ENCODE results near the gene TFB1M.
"Not testable (repeated sequence)": the region's sequence is repeated elsewhere in the genome, so short reads cannot be mapped to it uniquely, and the experiment has no call there.

The TFB1M gene

DNA sequence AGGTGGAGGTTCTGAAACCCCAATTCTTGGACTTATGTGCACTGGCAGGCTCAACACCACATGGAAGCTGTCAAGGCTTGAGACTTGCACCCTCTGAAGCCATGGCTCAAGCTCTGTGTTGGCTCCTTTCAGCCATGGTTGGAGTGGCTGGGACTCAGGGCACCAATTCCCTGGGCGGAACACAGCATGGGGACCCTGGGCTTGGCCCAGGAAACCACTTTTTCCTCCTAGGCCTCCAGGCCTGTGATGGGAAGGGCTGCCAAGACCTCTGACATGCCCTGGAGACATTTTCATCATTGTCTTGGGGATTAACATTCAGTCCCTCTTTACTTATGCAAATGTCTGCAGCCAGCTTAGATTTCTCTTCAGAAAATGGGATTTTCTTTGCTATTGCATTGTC, 76.7 kb downstream of the TFB1M start:
- no peaks in the 10 kb centered on the region for H3K4me1 ChIP-seq (ENCODE audit: control insufficient read depth, low read depth, low read length)
- H3K56ac ChIP-seq (ENCODE audit: low read length): no peak overlapping the region
- no peaks in the 10 kb centered on the region for H3K27me3 ChIP-seq (ENCODE audit: insufficient read depth, low read length, poor library complexity)
- H4K5ac ChIP-seq (ENCODE audit: low read length): no peak overlapping the region
- no peak overlapping the region for H3K4ac ChIP-seq (ENCODE audit: low read depth, low read length)
- no peak overlapping the region for H3K4me3 ChIP-seq (ENCODE audit: low read length)
- H3K4me2 ChIP-seq (ENCODE audit: low read length): no peak overlapping the region
- no peaks in the 10 kb centered on the region for H3K36me3 ChIP-seq (ENCODE audit: control insufficient read depth, insufficient read depth, low read length)
- H2BK15ac ChIP-seq (replicated peaks; ENCODE audit: low read depth): no peak overlapping the region
- no peak overlapping the region for H2AK5ac ChIP-seq (ENCODE audit: low read length)
- no peak for DNase-seq
- H3K23ac ChIP-seq (ENCODE audit: low read length): no peak overlapping the region
- no peak overlapping the region for H2BK120ac ChIP-seq (ENCODE audit: low read depth, low read length)
- no peak overlapping the region for H4K8ac ChIP-seq (ENCODE audit: low read depth, low read length)
- no CpG with 5 or more reads among the region's 1 CpG for WGBS (ENCODE audit: extremely low coverage, insufficient coverage, low lambda C conversion rate)
- no peak overlapping the region for H3K27ac ChIP-seq (ENCODE audit: low read depth, low read length)
- no peaks in the 10 kb centered on the region for H3K79me1 ChIP-seq (ENCODE audit: low read length)
- no peaks in the 10 kb centered on the region for H3K79me2 ChIP-seq (ENCODE audit: control insufficient read depth, insufficient read depth, low read length)
- no peak overlapping the region for H2BK5ac ChIP-seq (ENCODE audit: low read length)
- H3K9ac ChIP-seq (ENCODE audit: low read length): no peak overlapping the region
- H3K18ac ChIP-seq (ENCODE audit: low read length): no peak overlapping the region

DNA sequence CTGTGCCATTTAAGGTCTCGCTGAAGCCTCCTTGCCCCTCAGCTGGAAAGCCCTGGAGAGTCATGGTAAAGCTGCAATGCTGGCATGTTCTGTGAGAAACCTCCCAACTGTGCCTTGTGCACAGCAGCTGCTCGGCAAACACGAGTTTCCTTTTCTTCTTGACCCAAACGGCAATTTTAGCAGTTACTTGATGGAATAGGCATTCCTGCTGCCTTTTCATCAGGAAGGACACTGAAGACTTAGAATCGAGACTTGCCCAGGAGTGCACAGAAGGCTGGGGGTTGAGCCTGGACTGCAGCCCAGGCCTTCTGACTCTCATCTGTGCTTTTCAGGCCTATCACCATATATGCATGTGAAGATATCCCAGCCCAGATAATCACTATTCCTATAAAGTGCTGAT, 79.2 kb downstream of the TFB1M start:
- Histone ChIP-seq H2BK15ac (replicated peaks; ENCODE audit: low read depth) (no peak overlapping the region), H3K36me3 (ENCODE audit: control insufficient read depth, insufficient read depth, low read length) (no peaks in the 10 kb centered on the region), H2AK5ac (ENCODE audit: low read length) (no peak overlapping the region), H3K79me1 (ENCODE audit: low read length) (no peaks in the 10 kb centered on the region), H3K79me2 (ENCODE audit: control insufficient read depth, insufficient read depth, low read length) (no peaks in the 10 kb centered on the region), H4K5ac (ENCODE audit: low read length) (no peak overlapping the region), H4K8ac (ENCODE audit: low read depth, low read length) (no peak overlapping the region), H3K56ac (ENCODE audit: low read length) (no peak overlapping the region), H3K4me2 (ENCODE audit: low read length) (no peak overlapping the region), H3K18ac (ENCODE audit: low read length) (no peak overlapping the region), H2BK120ac (ENCODE audit: low read depth, low read length) (no peak overlapping the region), H3K4ac (ENCODE audit: low read depth, low read length) (no peak overlapping the region), H2BK5ac (ENCODE audit: low read length) (no peak overlapping the region), H3K23ac (ENCODE audit: low read length) (no peak overlapping the region), H3K27ac (ENCODE audit: low read depth, low read length) (no peak overlapping the region), H3K27me3 (ENCODE audit: insufficient read depth, low read length, poor library complexity) (no peaks in the 10 kb centered on the region), H3K4me3 (ENCODE audit: low read length) (no peak overlapping the region), H3K4me1 (ENCODE audit: control insufficient read depth, low read depth, low read length) (no peaks in the 10 kb centered on the region), H3K9ac (ENCODE audit: low read length) (no peak overlapping the region)
- DNase-seq: no peak
- no CpG with 5 or more reads among the region's 5 CpGs for WGBS (ENCODE audit: extremely low coverage, insufficient coverage, low lambda C conversion rate)

DNA sequence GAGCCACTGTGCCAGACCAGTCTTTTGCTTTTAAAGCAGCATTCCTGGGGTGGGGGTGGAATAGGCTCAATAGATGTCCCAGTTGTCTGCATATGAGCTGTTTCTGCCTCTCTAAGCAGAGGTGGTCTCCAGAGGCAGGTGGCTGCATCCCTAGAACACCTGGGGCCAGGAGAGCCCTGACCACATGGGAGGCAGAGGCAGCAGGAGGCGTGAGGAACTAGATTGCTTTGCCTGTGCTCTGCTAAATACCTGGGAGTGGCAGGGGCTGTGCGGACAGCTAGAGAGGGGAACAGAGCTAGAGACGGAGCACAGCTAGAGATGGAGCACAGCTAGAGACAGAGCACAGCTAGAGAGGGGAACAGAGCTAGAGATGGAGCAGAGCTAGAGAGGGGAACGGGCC, 79.6 kb downstream of the TFB1M start:
- no peak overlapping the region for H2AK5ac ChIP-seq (ENCODE audit: low read length)
- no peaks in the 10 kb centered on the region for H3K4me1 ChIP-seq (ENCODE audit: control insufficient read depth, low read depth, low read length)
- no peak overlapping the region for H2BK5ac ChIP-seq (ENCODE audit: low read length)
- no peak overlapping the region for H3K4me2 ChIP-seq (ENCODE audit: low read length)
- H3K23ac ChIP-seq (ENCODE audit: low read length): no peak overlapping the region
- H2BK15ac ChIP-seq (replicated peaks; ENCODE audit: low read depth): no peak overlapping the region
- H3K27me3 ChIP-seq (ENCODE audit: insufficient read depth, low read length, poor library complexity): no peaks in the 10 kb centered on the region
- no peak overlapping the region for H4K5ac ChIP-seq (ENCODE audit: low read length)
- no peak overlapping the region for H3K27ac ChIP-seq (ENCODE audit: low read depth, low read length)
- H3K18ac ChIP-seq (ENCODE audit: low read length): no peak overlapping the region
- H3K79me2 ChIP-seq (ENCODE audit: control insufficient read depth, insufficient read depth, low read length): no peaks in the 10 kb centered on the region
- no peak overlapping the region for H3K4me3 ChIP-seq (ENCODE audit: low read length)
- no peaks in the 10 kb centered on the region for H3K36me3 ChIP-seq (ENCODE audit: control insufficient read depth, insufficient read depth, low read length)
- H3K56ac ChIP-seq (ENCODE audit: low read length): no peak overlapping the region
- no peak overlapping the region for H3K9ac ChIP-seq (ENCODE audit: low read length)
- H4K8ac ChIP-seq (ENCODE audit: low read depth, low read length): no peak overlapping the region
- H3K79me1 ChIP-seq (ENCODE audit: low read length): no peaks in the 10 kb centered on the region
- H3K4ac ChIP-seq (ENCODE audit: low read depth, low read length): no peak overlapping the region
- no CpG with 5 or more reads among the region's 4 CpGs for WGBS (ENCODE audit: extremely low coverage, insufficient coverage, low lambda C conversion rate)
- no peak for DNase-seq
- H2BK120ac ChIP-seq (ENCODE audit: low read depth, low read length): no peak overlapping the region

GRCh38 chr6:155234167-155234566, 80.1 kb downstream of the TFB1M start:
- no peak overlapping the region for H3K4me2 ChIP-seq (ENCODE audit: low read length)
- no peak overlapping the region for H3K56ac ChIP-seq (ENCODE audit: low read length)
- DNase-seq: no peak
- no peak overlapping the region for H3K4me3 ChIP-seq (ENCODE audit: low read length)
- H3K23ac ChIP-seq (ENCODE audit: low read length): no peak overlapping the region
- no peaks in the 10 kb centered on the region for H3K79me1 ChIP-seq (ENCODE audit: low read length)
- no peak overlapping the region for H2BK5ac ChIP-seq (ENCODE audit: low read length)
- no peaks in the 10 kb centered on the region for H3K4me1 ChIP-seq (ENCODE audit: control insufficient read depth, low read depth, low read length)
- no peak overlapping the region for H2BK15ac ChIP-seq (replicated peaks; ENCODE audit: low read depth)
- H3K79me2 ChIP-seq (ENCODE audit: control insufficient read depth, insufficient read depth, low read length): no peaks in the 10 kb centered on the region
- H3K27ac ChIP-seq (ENCODE audit: low read depth, low read length): no peak overlapping the region
- no peaks in the 10 kb centered on the region for H3K36me3 ChIP-seq (ENCODE audit: control insufficient read depth, insufficient read depth, low read length)
- H3K27me3 ChIP-seq (ENCODE audit: insufficient read depth, low read length, poor library complexity): no peaks in the 10 kb centered on the region
- H3K18ac ChIP-seq (ENCODE audit: low read length): no peak overlapping the region
- H2BK120ac ChIP-seq (ENCODE audit: low read depth, low read length): no peak overlapping the region
- no peak overlapping the region for H4K8ac ChIP-seq (ENCODE audit: low read depth, low read length)
- H3K9ac ChIP-seq (ENCODE audit: low read length): no peak overlapping the region
- H3K4ac ChIP-seq (ENCODE audit: low read depth, low read length): no peak overlapping the region
- WGBS (ENCODE audit: extremely low coverage, insufficient coverage, low lambda C conversion rate): no CpG with 5 or more reads among the region's 4 CpGs
- H2AK5ac ChIP-seq (ENCODE audit: low read length): no peak overlapping the region
- no peak overlapping the region for H4K5ac ChIP-seq (ENCODE audit: low read length)

- Histone ChIP-seq H2BK15ac (replicated peaks; ENCODE audit: low read depth) (no peak overlapping the region), H3K27ac (ENCODE audit: low read depth, low read length) (no peak overlapping the region), H3K56ac (ENCODE audit: low read length) (no peak overlapping the region), H3K4me3 (ENCODE audit: low read length) (no peak overlapping the region), H3K36me3 (ENCODE audit: control insufficient read depth, insufficient read depth, low read length) (no peaks in the 10 kb centered on the region), H3K23ac (ENCODE audit: low read length) (no peak overlapping the region), H3K4me2 (ENCODE audit: low read length) (no peak overlapping the region), H2BK5ac (ENCODE audit: low read length) (no peak overlapping the region), H3K79me1 (ENCODE audit: low read length) (no peaks in the 10 kb centered on the region), H2AK5ac (ENCODE audit: low read length) (no peak overlapping the region), H2BK120ac (ENCODE audit: low read depth, low read length) (no peak overlapping the region), H4K5ac (ENCODE audit: low read length) (no peak overlapping the region), H3K9ac (ENCODE audit: low read length) (no peak overlapping the region), H3K4me1 (ENCODE audit: control insufficient read depth, low read depth, low read length) (no peaks in the 10 kb centered on the region), H3K79me2 (ENCODE audit: control insufficient read depth, insufficient read depth, low read length) (no peaks in the 10 kb centered on the region), H3K18ac (ENCODE audit: low read length) (no peak overlapping the region), H3K4ac (ENCODE audit: low read depth, low read length) (no peak overlapping the region), H4K8ac (ENCODE audit: low read depth, low read length) (no peak overlapping the region), H3K27me3 (ENCODE audit: insufficient read depth, low read length, poor library complexity) (no peaks in the 10 kb centered on the region)
- no peak for DNase-seq
- no CpG with 5 or more reads among the region's 6 CpGs for WGBS (ENCODE audit: extremely low coverage, insufficient coverage, low lambda C conversion rate)
These were observed 81.4 kb downstream of the TFB1M start for GRCh38 chr6:155232848-155233247.

- not testable (repeated sequence) for H3K4me3 ChIP-seq (ENCODE audit: low read length); H4K8ac ChIP-seq (ENCODE audit: low read depth, low read length); H3K27me3 ChIP-seq (ENCODE audit: insufficient read depth, low read length, poor library complexity); H3K56ac ChIP-seq (ENCODE audit: low read length); H3K27ac ChIP-seq (ENCODE audit: low read depth, low read length); H3K23ac ChIP-seq (ENCODE audit: low read length); DNase-seq; H3K79me1 ChIP-seq (ENCODE audit: low read length); H2AK5ac ChIP-seq (ENCODE audit: low read length); H3K4me1 ChIP-seq (ENCODE audit: control insufficient read depth, low read depth, low read length); H2BK15ac ChIP-seq (replicated peaks; ENCODE audit: low read depth); H3K79me2 ChIP-seq (ENCODE audit: control insufficient read depth, insufficient read depth, low read length); H3K4me2 ChIP-seq (ENCODE audit: low read length); H3K18ac ChIP-seq (ENCODE audit: low read length); H2BK5ac ChIP-seq (ENCODE audit: low read length); H3K9ac ChIP-seq (ENCODE audit: low read length); H2BK120ac ChIP-seq (ENCODE audit: low read depth, low read length); H4K5ac ChIP-seq (ENCODE audit: low read length); H3K4ac ChIP-seq (ENCODE audit: low read depth, low read length); H3K36me3 ChIP-seq (ENCODE audit: control insufficient read depth, insufficient read depth, low read length)
- no CpG with 5 or more reads among the region's 4 CpGs for WGBS (ENCODE audit: extremely low coverage, insufficient coverage, low lambda C conversion rate)
These were observed 83.3 kb downstream of the TFB1M start for GRCh38 chr6:155230975-155231374.

Measured in mesendoderm (in vitro differentiated cells).